ENCODE measurements around the gene THEMIS. TPM values are rescaled to one million over a fixed set of nuclear protein-coding genes. Genes with fewer than 3 reads are reported as not detected.

Gene THEMIS
- total and polyA plus RNA-seq, 11 donors, result 0.01 to 2.3 (median 0.39) TPM; not detected in 6

GRCh38 chr6:127844529-127844928 lies 56.3 kb downstream of the THEMIS start:
- Histone ChIP-seq H3K9me3 (peaks cover 0 to 7% (median 0%) of the 10 kb centered on the region in 12 donors), H3K4me1 (no peaks in the 10 kb centered on the region), H3K27ac (no peak overlapping the region), H3K4me3 (no peak overlapping the region), H3K36me3 (no peaks in the 10 kb centered on the region), H3K27me3 (no peaks in the 10 kb centered on the region)
- WGBS, 4 donors, result 57 to 70% (median 64%) methylated on average over 1 of the region's 1 CpG
- intact Hi-C loops (cut with DNase I), result no loop called here
- no peak for ATAC-seq
- TF ChIP-seq POLR2A (IDR thresholded peaks at IDR 0.05) (no peak), CTCF (IDR thresholded peaks at IDR 0.05) (no peak)
- no peak for DNase-seq

GRCh38 chr6:127843582-127843981 lies 57.3 kb downstream of the THEMIS start:
- Histone ChIP-seq H3K27me3 (no peaks in the 10 kb centered on the region), H3K9me3 (peaks cover 0 to 7% (median 0%) of the 10 kb centered on the region in 12 donors), H3K4me3 (no peak overlapping the region), H3K4me1 (no peaks in the 10 kb centered on the region), H3K36me3 (no peaks in the 10 kb centered on the region), H3K27ac (no peak overlapping the region)
- 92 to 96% (median 94%) methylated on average over 1 of the region's 1 CpG for WGBS, 4 donors
- no peak for ATAC-seq
- TF ChIP-seq CTCF (IDR thresholded peaks at IDR 0.05), result no peak
- TF ChIP-seq POLR2A (IDR thresholded peaks at IDR 0.05), result no peak
- intact Hi-C loops (cut with DNase I), result no loop called here
- DNase-seq, result no peak

- 62 to 73% (median 65%) methylated on average over 4 of the region's 4 CpGs for WGBS, 4 donors
These were observed 58.3 kb downstream of the THEMIS start for GRCh38 chr6:127842562-127842961.

GRCh38 chr6:127841811-127842210 lies 59.0 kb downstream of the THEMIS start:
- Histone ChIP-seq H3K4me3 (no peak overlapping the region), H3K27me3 (no peaks in the 10 kb centered on the region), H3K9me3 (peaks cover 0 to 7% (median 0%) of the 10 kb centered on the region in 12 donors), H3K4me1 (no peaks in the 10 kb centered on the region), H3K36me3 (no peaks in the 10 kb centered on the region), H3K27ac (no peak overlapping the region)
- WGBS, 4 donors, result 35 to 62% (median 52%) methylated on average over 1 of the region's 1 CpG
- no peak for DNase-seq
- no peak for ATAC-seq
- intact Hi-C loops (cut with DNase I), result no loop called here
- no peak for TF ChIP-seq POLR2A (IDR thresholded peaks at IDR 0.05)
- no peak for TF ChIP-seq CTCF (IDR thresholded peaks at IDR 0.05)

More at GRCh38 chr6:127842562-127842961, 58.3 kb downstream of the THEMIS start:
- intact Hi-C loops (cut with DNase I), result no loop called here
- Histone ChIP-seq H3K4me3 (no peak overlapping the region), H3K36me3 (no peaks in the 10 kb centered on the region), H3K27ac (no peak overlapping the region), H3K4me1 (no peaks in the 10 kb centered on the region), H3K9me3 (peaks cover 0 to 7% (median 0%) of the 10 kb centered on the region in 12 donors), H3K27me3 (no peaks in the 10 kb centered on the region)
- no peak for TF ChIP-seq POLR2A (IDR thresholded peaks at IDR 0.05)
- no peak for TF ChIP-seq CTCF (IDR thresholded peaks at IDR 0.05)
- ATAC-seq (no peak), DNase-seq (no peak)

Data from heart left ventricle (tissue), 16 donors.